Occipital lobe (tissue), 2 donors: ENCODE measurements around the gene DOC2A. TPM values are rescaled to one million over a fixed set of nuclear protein-coding genes. Genes with fewer than 3 reads are reported as not detected.
"Not testable (repeated sequence)": the region's sequence is repeated elsewhere in the genome, so short reads cannot be mapped to it uniquely, and the experiment has no call there.

ENCODE experiments used
- DNase-seq: peaks from one replicate; lab custom pipeline; 2025; lab: John Stamatoyannopoulos, UW
- total RNA-seq: library from RNA; depleted of rRNA; stranded (reverse); fragments of >200 nt; gene quantifications from one replicate; pipeline ENCODE4 v1.2.3, GENCODE V29; 2014

The DOC2A gene
- total RNA-seq, 1 donor from 2014 or later, result 10.5 TPM

GRCh38 chr16:29973384-29974246 is 37.2 kb downstream of the DOC2A start, which contains the start of gene TAOK2:
Gene TAOK2 (plus strand): TSS chr16:29973868. CDS start chr16:29977773, 3,905 bp downstream.
- peak; percentile 100 for DNase-seq

GRCh38 chr16:29972992-29973383 is 37.8 kb downstream of the DOC2A start:
- no peak for DNase-seq

GRCh38 chr16:29972500-29972899 is 38.3 kb downstream of the DOC2A start:
- no peak for DNase-seq

- no peak for DNase-seq
Measured at GRCh38 chr16:29971304-29971703, 39.5 kb downstream of the DOC2A start.

GRCh38 chr16:29968205-29968604 is 42.6 kb downstream of the DOC2A start:
- no peak for DNase-seq

- DNase-seq, result no peak
Measured at GRCh38 chr16:29963021-29963743, 47.6 kb downstream of the DOC2A start.

GRCh38 chr16:29962344-29962994 is 48.4 kb downstream of the DOC2A start:
- DNase-seq, result no peak

- peak; percentile 87 for DNase-seq
Measured at GRCh38 chr16:29961479-29962343, 49.1 kb downstream of the DOC2A start, which contains the start of gene TMEM219. Gene TMEM219 (plus strand): TSS chr16:29962079. CDS start chr16:29963144, 1,065 bp downstream.

GRCh38 chr16:29961127-29961478 is 49.7 kb downstream of the DOC2A start:
- DNase-seq, result no peak

- DNase-seq, result not testable (repeated sequence)
Measured at GRCh38 chr16:29959821-29960220, 51.0 kb downstream of the DOC2A start.

- no peak for DNase-seq
Measured at GRCh38 chr16:29959293-29959692, 51.5 kb downstream of the DOC2A start.

- no peak for DNase-seq
Measured at GRCh38 chr16:29958756-29959155, 52.1 kb downstream of the DOC2A start.

Other genes with a start within 250 kb of the DOC2A start
- not detected for gene ZG16, start 232.8 kb downstream of the DOC2A start, total RNA-seq
- 35.7 TPM for gene KIF22, start 220.3 kb downstream of the DOC2A start, total RNA-seq
- 271 TPM for gene MAZ, start 204.5 kb downstream of the DOC2A start, total RNA-seq
- gene PRRT2, start 198.8 kb downstream of the DOC2A start, total RNA-seq, result 20.6 TPM
- gene PAGR1, start 194.9 kb downstream of the DOC2A start, total RNA-seq, result 10.8 TPM
- 6.1 TPM for gene MVP, start 190.6 kb downstream of the DOC2A start, total RNA-seq
- 47.1 TPM for gene CDIPT, start 147.8 kb downstream of the DOC2A start, total RNA-seq
- 32.1 TPM for gene SEZ6L2, start 111.5 kb downstream of the DOC2A start, total RNA-seq
- gene ASPHD1, start 110.5 kb downstream of the DOC2A start, total RNA-seq, result 17.2 TPM
- 15.6 TPM for gene KCTD13, start 84.8 kb downstream of the DOC2A start, total RNA-seq
- 22.5 TPM for gene TMEM219, start 48.9 kb downstream of the DOC2A start, total RNA-seq
- 49.8 TPM for gene TAOK2, start 37.2 kb downstream of the DOC2A start, total RNA-seq
- gene HIRIP3, start 15.4 kb downstream of the DOC2A start, total RNA-seq, result 13.1 TPM
- gene INO80E, start 14.8 kb downstream of the DOC2A start, total RNA-seq, result 27.8 TPM
- gene C16orf92, start 12.2 kb upstream of the DOC2A start, total RNA-seq, result not detected
- 12.5 TPM for gene TLCD3B, start 20.2 kb upstream of the DOC2A start, total RNA-seq
- 57.4 TPM for gene ALDOA, start 54.7 kb upstream of the DOC2A start, total RNA-seq
- 81.4 TPM for gene PPP4C, start 65.0 kb upstream of the DOC2A start, total RNA-seq
- 0.16 TPM for gene TBX6, start 80.9 kb upstream of the DOC2A start, total RNA-seq
- gene YPEL3, start 85.2 kb upstream of the DOC2A start, total RNA-seq, result 21.1 TPM
- 0.47 TPM for gene GDPD3, start 102.5 kb upstream of the DOC2A start, total RNA-seq
- 25.7 TPM for gene MAPK3, start 112.2 kb upstream of the DOC2A start, total RNA-seq
- gene CORO1A, start 172.6 kb upstream of the DOC2A start, total RNA-seq, result 15.9 TPM
- 12.5 TPM for gene BOLA2B, start 182.6 kb upstream of the DOC2A start, total RNA-seq
- 13.9 TPM for gene SLX1A, start 182.8 kb upstream of the DOC2A start, total RNA-seq
- 2.3 TPM for gene SULT1A3, start 188.2 kb upstream of the DOC2A start, total RNA-seq
- gene NPIPB13, start 237.5 kb upstream of the DOC2A start, total RNA-seq, result 0.78 TPM